BLaER1 treated with 17β-estradiol and CSF1 and Interleukin-3, amounts not matched to agents 10 nM and 100 nM (cell line): ENCODE results near the gene SRRT.

Source experiments
- H3K27ac ChIP-seq, 11 experiments: shearing (Covaris generic); formaldehyde crosslinking; 2 replicates each; pipeline ENCODE4 v1.8.1; 2022
- H3K27me3 ChIP-seq, 11 experiments: shearing (Covaris generic); formaldehyde crosslinking; 2 replicates each; pipeline ENCODE4 v1.8.1; 2022
- H3K36me3 ChIP-seq, 11 experiments: shearing (Covaris generic); formaldehyde crosslinking; 2 replicates each; pipeline ENCODE4 v1.8.1; 2022
- H3K4me1 ChIP-seq, 10 experiments: shearing (Covaris generic); formaldehyde crosslinking; 2 replicates each; pipeline ENCODE4 v1.8.1; 2022
- H3K4me2 ChIP-seq, 11 experiments: shearing (Covaris generic); formaldehyde crosslinking; 2 replicates each; pipeline ENCODE4 v1.8.1; 2022
- H3K4me3 ChIP-seq, 10 experiments: shearing (Covaris generic); formaldehyde crosslinking; 2 replicates each; pipeline ENCODE4 v1.8.1; 2022
- H3K9ac ChIP-seq, 11 experiments: shearing (Covaris generic); formaldehyde crosslinking; 2 replicates each; pipeline ENCODE4 v1.8.1; 2022
- H3K9me3 ChIP-seq, 11 experiments: shearing (Covaris generic); formaldehyde crosslinking; replicated peaks in 1 of 11; 2 replicates each; pipeline ENCODE4 v1.8.1; 2022
- H4K20me1 ChIP-seq, 11 experiments: shearing (Covaris generic); formaldehyde crosslinking; 2 replicates each; pipeline ENCODE4 v1.8.1; 2022
- Cebpa-rat ChIP-seq, 11 experiments: shearing (Covaris generic); IDR thresholded peaks; 2 replicates each; pipeline ENCODE4 v1.8.1; 2022

The SRRT gene

GRCh38 chr7:100887516-100888290, 12.8 kb downstream of the SRRT start:
- Histone ChIP-seq H3K9ac (peak overlapping the region in 10 of 11 experiments; percentile 45 to 97 (median 94); a peak in 21 of 22 replicates), H3K27me3 (peaks cover 22 to 26% (median 26%) of the 10 kb centered on the region in 11 experiments), H3K4me3 (peak overlapping the region; percentile 26 to 93 (median 82)), H4K20me1 (peaks cover 23 to 63% (median 55%) of the 10 kb centered on the region in 11 experiments; a peak in 21 of 22 replicates), H3K9me3 (no peaks in the 10 kb centered on the region), H3K27ac (peak overlapping the region; percentile 10 to 95 (median 91); a peak in 21 of 22 replicates), H3K36me3 (peaks cover 50 to 66% (median 63%) of the 10 kb centered on the region in 11 experiments), H3K4me1 (peaks cover 71 to 83% (median 80%) of the 10 kb centered on the region in 10 experiments), H3K4me2 (peak overlapping the region; percentile 95 to 100 (median 99))
- TF ChIP-seq Cebpa-rat (IDR thresholded peaks at IDR 0.05), result no peak

GRCh38 chr7:100888291-100888987, 13.5 kb downstream of the SRRT start:
- Histone ChIP-seq H3K27me3 (peaks cover 29 to 34% (median 33%) of the 10 kb centered on the region in 11 experiments), H4K20me1 (peaks cover 23 to 60% (median 48%) of the 10 kb centered on the region in 11 experiments; a peak in 21 of 22 replicates), H3K4me1 (peaks cover 76 to 83% (median 79%) of the 10 kb centered on the region in 10 experiments), H3K4me3 (peak overlapping the region; percentile 68 to 93 (median 82)), H3K36me3 (peaks cover 42 to 58% (median 55%) of the 10 kb centered on the region in 11 experiments), H3K9me3 (no peaks in the 10 kb centered on the region), H3K9ac (peak overlapping the region; percentile 83 to 97 (median 93)), H3K27ac (peak overlapping the region; percentile 64 to 95 (median 91); a peak in 20 of 22 replicates), H3K4me2 (peak overlapping the region; percentile 95 to 100 (median 99))
- no peak for TF ChIP-seq Cebpa-rat (IDR thresholded peaks at IDR 0.05)

GRCh38 chr7:100888988-100889750, 14.3 kb downstream of the SRRT start, which contains the start of gene UFSP1:
Gene UFSP1 (minus strand): TSS chr7:100889715. CDS start chr7:100889271, 444 bp downstream.
- Histone ChIP-seq H3K36me3 (peaks cover 36 to 51% (median 48%) of the 10 kb centered on the region in 11 experiments), H3K4me1 (peaks cover 68 to 77% (median 74%) of the 10 kb centered on the region in 10 experiments), H3K9me3 (no peaks in the 10 kb centered on the region), H4K20me1 (peaks cover 23 to 60% (median 41%) of the 10 kb centered on the region in 11 experiments; a peak in 21 of 22 replicates), H3K4me2 (peak within 1 kb of the TSS; percentile 95 to 100 (median 99)), H3K4me3 (peak within 1 kb of the TSS; percentile 68 to 93 (median 82)), H3K27me3 (peaks cover 37 to 41% (median 40%) of the 10 kb centered on the region in 11 experiments), H3K9ac (peak within 1 kb of the TSS; percentile 83 to 97 (median 93)), H3K27ac (peak within 1 kb of the TSS; percentile 64 to 95 (median 91))
- no peak for TF ChIP-seq Cebpa-rat (IDR thresholded peaks at IDR 0.05)

GRCh38 chr7:100890653-100891567, 16.0 kb downstream of the SRRT start:
- H3K9me3 ChIP-seq, result no peaks in the 10 kb centered on the region
- peaks cover 25 to 34% (median 31%) of the 10 kb centered on the region in 11 experiments for H3K36me3 ChIP-seq
- TF ChIP-seq Cebpa-rat (IDR thresholded peaks at IDR 0.05), result no peak
- peak overlapping the region in 6 of 11 experiments; percentile 11 to 61 (median 50); a peak in 8 of 22 replicates for H3K27ac ChIP-seq
- H3K4me1 ChIP-seq, result peaks cover 57 to 74% (median 69%) of the 10 kb centered on the region in 10 experiments
- H3K27me3 ChIP-seq, result peaks cover 54 to 58% (median 58%) of the 10 kb centered on the region in 11 experiments
- peak overlapping the region; percentile 55 to 93 (median 74); a peak in 18 of 20 replicates for H3K4me3 ChIP-seq
- H4K20me1 ChIP-seq, result peaks cover 14 to 54% (median 33%) of the 10 kb centered on the region in 11 experiments; a peak in 20 of 22 replicates
- peak overlapping the region; percentile 82 to 100 (median 91) for H3K4me2 ChIP-seq
- peak overlapping the region in 9 of 11 experiments; percentile 56 to 75 (median 63); a peak in 16 of 22 replicates for H3K9ac ChIP-seq

- Histone ChIP-seq H3K27ac (no peak overlapping the region), H3K4me1 (peaks cover 52 to 74% (median 62%) of the 10 kb centered on the region in 10 experiments), H3K9ac (no peak overlapping the region; a peak in 1 of 22 replicates), H3K4me3 (no peak overlapping the region), H4K20me1 (peaks cover 7 to 54% (median 26%) of the 10 kb centered on the region in 11 experiments; a peak in 20 of 22 replicates), H3K9me3 (no peaks in the 10 kb centered on the region), H3K36me3 (peaks cover 17 to 26% (median 23%) of the 10 kb centered on the region in 11 experiments), H3K4me2 (peak overlapping the region in 7 of 11 experiments; percentile 82 to 100 (median 91); a peak in 6 of 22 replicates), H3K27me3 (peaks cover 62 to 66% (median 66%) of the 10 kb centered on the region in 11 experiments)
- TF ChIP-seq Cebpa-rat (IDR thresholded peaks at IDR 0.05), result no peak
These were observed 16.8 kb downstream of the SRRT start for GRCh38 chr7:100891568-100892247.

- Histone ChIP-seq H3K4me2 (peak overlapping the region; percentile 9 to 56 (median 43); a peak in 17 of 22 replicates), H3K9ac (no peak overlapping the region), H3K4me3 (no peak overlapping the region), H3K27me3 (peaks cover 70 to 76% (median 75%) of the 10 kb centered on the region in 11 experiments), H3K4me1 (peaks cover 42 to 65% (median 53%) of the 10 kb centered on the region in 10 experiments), H3K36me3 (peaks cover 11 to 17% (median 14%) of the 10 kb centered on the region in 11 experiments; a peak in 21 of 22 replicates), H4K20me1 (peaks cover 0 to 49% (median 18%) of the 10 kb centered on the region in 11 experiments; a peak in 17 of 22 replicates), H3K27ac (no peak overlapping the region), H3K9me3 (no peaks in the 10 kb centered on the region)
- no peak for TF ChIP-seq Cebpa-rat (IDR thresholded peaks at IDR 0.05)
These were observed 17.7 kb downstream of the SRRT start for GRCh38 chr7:100892364-100893317.
